ENCODE measurements around the gene SLC25A25. TPM values are rescaled to one million over a fixed set of nuclear protein-coding genes. Genes with fewer than 3 reads are reported as not detected.

SLC25A25 gene
- total RNA-seq, 1 donor from 2014 or later = 8.5 TPM

DNA sequence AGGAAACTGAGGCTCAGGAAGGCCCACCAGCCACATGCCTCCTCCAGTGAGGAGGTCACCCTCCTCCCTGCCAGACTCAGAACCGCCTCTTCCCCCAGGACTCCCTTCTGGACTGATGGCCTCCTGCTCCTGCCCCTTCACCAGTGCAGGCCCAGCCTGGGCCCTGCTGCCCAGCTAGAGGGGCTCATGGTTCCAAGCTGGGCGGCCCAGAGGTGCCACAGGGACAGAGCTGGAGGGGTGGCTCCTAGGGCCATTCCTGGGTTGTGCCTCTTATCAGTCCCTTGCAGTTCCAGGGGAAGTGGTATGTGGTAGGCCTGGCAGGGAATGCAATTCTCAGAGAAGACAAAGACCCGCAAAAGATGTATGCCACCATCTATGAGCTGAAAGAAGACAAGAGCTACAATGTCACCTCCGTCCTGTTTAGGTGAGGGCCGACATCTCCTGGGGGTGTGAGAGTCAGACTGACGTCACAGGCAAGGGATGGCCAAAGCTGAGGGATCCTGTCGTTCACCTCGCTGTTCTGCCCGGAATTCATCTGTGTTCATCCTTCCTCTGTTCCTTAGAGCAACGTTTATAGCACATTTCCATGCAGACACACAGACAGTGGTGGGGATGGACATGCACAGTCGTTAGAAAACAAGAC, 82.0 kb downstream of the SLC25A25 start:
- Histone ChIP-seq H3K4me3 (no peak overlapping the region), H3K9me3 (ENCODE audit: low read depth) (no peaks in the 10 kb centered on the region), H3F3A (ENCODE audit: low read depth) (no peaks in the 10 kb centered on the region), H3K79me2 (ENCODE audit: low read depth) (no peaks in the 10 kb centered on the region), H3K4me1 (no peaks in the 10 kb centered on the region), H4K20me1 (ENCODE audit: low read depth) (no peaks in the 10 kb centered on the region), H3K4me2 (no peak overlapping the region), H3K27me3 (no peaks in the 10 kb centered on the region), H3K36me3 (no peaks in the 10 kb centered on the region), H2AFZ (replicated peaks) (peak overlapping the region; percentile 83), H3K9ac (no peak overlapping the region), H3K27ac (no peak overlapping the region)
- Mint-ChIP-seq H3K4me1 (peaks cover 16% of the 10 kb centered on the region), H3K9me3 (no peaks in the 10 kb centered on the region), H3K27me3 (ENCODE audit: insufficient read depth, low read depth) (peaks cover 13% of the 10 kb centered on the region), H3K36me3 (no peaks in the 10 kb centered on the region), H3K4me3 (no peak overlapping the region), H3K27ac (peak overlapping the region; percentile 78)
- TF ChIP-seq EZH2 (IDR thresholded peaks at IDR 0.05) (no peak), EZH2phosphoT487 (IDR thresholded peaks at IDR 0.05) (no peak)
- TF ChIP-seq, protein P1, sequence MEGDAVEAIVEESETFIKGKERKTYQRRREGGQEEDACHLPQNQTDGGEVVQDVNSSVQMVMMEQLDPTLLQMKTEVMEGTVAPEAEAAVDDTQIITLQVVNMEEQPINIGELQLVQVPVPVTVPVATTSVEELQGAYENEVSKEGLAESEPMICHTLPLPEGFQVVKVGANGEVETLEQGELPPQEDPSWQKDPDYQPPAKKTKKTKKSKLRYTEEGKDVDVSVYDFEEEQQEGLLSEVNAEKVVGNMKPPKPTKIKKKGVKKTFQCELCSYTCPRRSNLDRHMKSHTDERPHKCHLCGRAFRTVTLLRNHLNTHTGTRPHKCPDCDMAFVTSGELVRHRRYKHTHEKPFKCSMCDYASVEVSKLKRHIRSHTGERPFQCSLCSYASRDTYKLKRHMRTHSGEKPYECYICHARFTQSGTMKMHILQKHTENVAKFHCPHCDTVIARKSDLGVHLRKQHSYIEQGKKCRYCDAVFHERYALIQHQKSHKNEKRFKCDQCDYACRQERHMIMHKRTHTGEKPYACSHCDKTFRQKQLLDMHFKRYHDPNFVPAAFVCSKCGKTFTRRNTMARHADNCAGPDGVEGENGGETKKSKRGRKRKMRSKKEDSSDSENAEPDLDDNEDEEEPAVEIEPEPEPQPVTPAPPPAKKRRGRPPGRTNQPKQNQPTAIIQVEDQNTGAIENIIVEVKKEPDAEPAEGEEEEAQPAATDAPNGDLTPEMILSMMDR (IDR thresholded peaks at IDR 0.05) = no peak
- DNase-seq (ENCODE audit: low spot score) = no peak

DNA sequence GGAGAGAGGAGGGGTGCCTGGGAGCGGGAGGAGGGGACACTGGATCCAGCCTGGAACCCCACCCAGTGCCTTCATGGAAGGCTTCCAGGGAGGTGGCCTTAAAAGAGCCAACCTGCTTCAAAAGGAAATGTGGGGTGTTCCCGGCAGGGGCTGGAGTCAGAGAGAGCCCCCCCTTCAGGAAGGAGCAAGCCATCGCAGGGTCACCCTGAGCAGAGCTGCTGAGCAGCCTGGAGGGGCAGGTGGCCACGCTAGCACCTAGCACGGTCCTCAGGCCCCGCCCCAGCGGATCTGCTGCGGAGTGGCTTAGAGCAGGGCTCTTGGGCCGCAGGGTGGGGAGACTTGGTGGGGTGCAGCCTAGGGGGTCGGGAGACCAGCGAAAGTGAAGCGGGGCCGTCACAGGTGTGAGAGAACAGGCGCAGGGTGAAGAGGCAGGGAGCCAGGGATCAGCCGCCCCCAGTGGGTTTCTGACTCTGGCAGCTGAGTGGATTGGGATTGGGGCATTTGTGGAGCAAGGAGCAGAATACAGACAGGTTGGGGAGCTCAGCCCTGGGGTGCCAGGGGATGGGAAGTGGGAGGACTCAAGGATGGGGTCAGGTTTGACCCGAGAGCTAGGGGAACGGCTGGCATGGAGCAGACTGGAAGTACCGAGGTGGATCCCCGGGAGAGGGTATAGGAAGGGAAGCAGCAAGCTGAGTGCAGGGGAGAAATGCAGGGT, 82.7 kb downstream of the SLC25A25 start:
- Histone ChIP-seq H3K27me3 (no peaks in the 10 kb centered on the region), H3K4me1 (no peaks in the 10 kb centered on the region), H3K36me3 (no peaks in the 10 kb centered on the region), H3F3A (ENCODE audit: low read depth) (no peaks in the 10 kb centered on the region), H4K20me1 (ENCODE audit: low read depth) (no peaks in the 10 kb centered on the region), H3K79me2 (ENCODE audit: low read depth) (no peaks in the 10 kb centered on the region), H3K4me3 (no peak overlapping the region), H3K9ac (no peak overlapping the region), H3K9me3 (ENCODE audit: low read depth) (no peaks in the 10 kb centered on the region), H3K27ac (no peak overlapping the region), H2AFZ (replicated peaks) (peak overlapping the region; percentile 83), H3K4me2 (no peak overlapping the region)
- H3K27ac Mint-ChIP-seq = peak overlapping the region; percentile 18
- H3K9me3 Mint-ChIP-seq = no peaks in the 10 kb centered on the region
- H3K27me3 Mint-ChIP-seq (ENCODE audit: insufficient read depth, low read depth) = peaks cover 10% of the 10 kb centered on the region
- peaks cover 14% of the 10 kb centered on the region for H3K4me1 Mint-ChIP-seq
- TF ChIP-seq EZH2 (IDR thresholded peaks at IDR 0.05) (no peak), EZH2phosphoT487 (IDR thresholded peaks at IDR 0.05) (no peak)
- TF ChIP-seq, protein P1 (IDR thresholded peaks at IDR 0.05) = peak; percentile 61
- peak overlapping the region; percentile 41 for H3K4me3 Mint-ChIP-seq
- peak; percentile 69 for DNase-seq (ENCODE audit: low spot score)
- no peaks in the 10 kb centered on the region for H3K36me3 Mint-ChIP-seq

DNA sequence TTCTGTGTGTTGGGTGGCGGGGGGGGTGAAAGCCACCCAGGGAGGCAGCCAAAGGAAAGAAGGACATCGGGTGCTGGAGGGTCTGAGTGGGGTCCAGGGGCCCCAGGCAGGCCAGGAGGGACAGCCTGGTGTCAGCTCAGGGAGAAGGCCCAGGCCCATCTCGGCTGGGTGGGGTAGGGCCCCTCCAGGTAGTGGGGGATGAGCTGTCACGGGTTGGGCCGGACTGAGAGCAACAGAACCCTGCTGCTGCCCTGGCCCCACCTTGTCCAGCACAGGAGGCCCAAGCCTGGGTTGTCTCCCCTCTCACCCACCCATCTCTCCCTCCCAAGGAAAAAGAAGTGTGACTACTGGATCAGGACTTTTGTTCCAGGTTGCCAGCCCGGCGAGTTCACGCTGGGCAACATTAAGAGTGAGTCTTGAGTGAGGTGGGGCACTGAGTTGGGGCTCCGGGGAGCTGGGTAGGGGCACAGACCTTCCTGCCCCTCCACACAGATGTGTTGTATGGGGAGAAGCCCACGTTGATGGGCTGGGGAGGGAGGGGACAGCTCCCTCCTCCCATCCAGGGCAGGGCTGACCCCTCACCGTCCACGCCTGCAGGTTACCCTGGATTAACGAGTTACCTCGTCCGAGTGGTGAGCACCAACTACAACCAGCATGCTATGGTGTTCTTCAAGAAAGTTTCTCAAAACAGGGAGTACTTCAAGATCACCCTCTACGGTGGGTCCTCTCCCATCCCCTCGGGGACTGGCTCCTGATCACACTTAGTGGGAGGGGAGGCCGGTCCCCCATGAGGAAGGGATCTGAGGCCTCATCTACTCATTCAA, 83.5 kb downstream of the SLC25A25 start:
- H3F3A ChIP-seq (ENCODE audit: low read depth) = peaks cover 6% of the 10 kb centered on the region
- H3K36me3 Mint-ChIP-seq = no peaks in the 10 kb centered on the region
- peaks cover 14% of the 10 kb centered on the region for H3K4me1 Mint-ChIP-seq
- no peaks in the 10 kb centered on the region for H3K27me3 ChIP-seq
- no peaks in the 10 kb centered on the region for H3K79me2 ChIP-seq (ENCODE audit: low read depth)
- H3K36me3 ChIP-seq = no peaks in the 10 kb centered on the region
- H2AFZ ChIP-seq (replicated peaks) = no peak overlapping the region
- no peaks in the 10 kb centered on the region for H3K9me3 ChIP-seq (ENCODE audit: low read depth)
- no peaks in the 10 kb centered on the region for H3K4me1 ChIP-seq
- no peak for TF ChIP-seq EZH2phosphoT487 (IDR thresholded peaks at IDR 0.05)
- TF ChIP-seq, protein P1 (IDR thresholded peaks at IDR 0.05) = no peak
- no peak for TF ChIP-seq EZH2 (IDR thresholded peaks at IDR 0.05)
- H3K9me3 Mint-ChIP-seq = no peaks in the 10 kb centered on the region
- no peak for DNase-seq (ENCODE audit: low spot score)
- H3K27ac ChIP-seq = no peak overlapping the region
- no peak overlapping the region for H3K4me3 ChIP-seq
- peak overlapping the region; percentile 18 for H3K27ac Mint-ChIP-seq
- peaks cover 9% of the 10 kb centered on the region for H3K27me3 Mint-ChIP-seq (ENCODE audit: insufficient read depth, low read depth)
- H3K4me2 ChIP-seq = no peak overlapping the region
- peak overlapping the region; percentile 41 for H3K4me3 Mint-ChIP-seq
- no peak overlapping the region for H3K9ac ChIP-seq
- no peaks in the 10 kb centered on the region for H4K20me1 ChIP-seq (ENCODE audit: low read depth)
